LNCAP (cell line): Measurements from ENCODE around the gene SLC2A13.

ENCODE experiments used
- TF ChIP-seq, protein P1 (sequence below): fragments of 450-650 bp; IDR thresholded peaks from 2 replicates; pipeline ENCODE4 v1.5.1; 2017; ENCODE audit warnings: mild to moderate bottlenecking

SLC2A13 gene

GRCh38 chr12:39736406-39736805, 369.5 kb downstream of the SLC2A13 start:
- TF ChIP-seq, protein P1, sequence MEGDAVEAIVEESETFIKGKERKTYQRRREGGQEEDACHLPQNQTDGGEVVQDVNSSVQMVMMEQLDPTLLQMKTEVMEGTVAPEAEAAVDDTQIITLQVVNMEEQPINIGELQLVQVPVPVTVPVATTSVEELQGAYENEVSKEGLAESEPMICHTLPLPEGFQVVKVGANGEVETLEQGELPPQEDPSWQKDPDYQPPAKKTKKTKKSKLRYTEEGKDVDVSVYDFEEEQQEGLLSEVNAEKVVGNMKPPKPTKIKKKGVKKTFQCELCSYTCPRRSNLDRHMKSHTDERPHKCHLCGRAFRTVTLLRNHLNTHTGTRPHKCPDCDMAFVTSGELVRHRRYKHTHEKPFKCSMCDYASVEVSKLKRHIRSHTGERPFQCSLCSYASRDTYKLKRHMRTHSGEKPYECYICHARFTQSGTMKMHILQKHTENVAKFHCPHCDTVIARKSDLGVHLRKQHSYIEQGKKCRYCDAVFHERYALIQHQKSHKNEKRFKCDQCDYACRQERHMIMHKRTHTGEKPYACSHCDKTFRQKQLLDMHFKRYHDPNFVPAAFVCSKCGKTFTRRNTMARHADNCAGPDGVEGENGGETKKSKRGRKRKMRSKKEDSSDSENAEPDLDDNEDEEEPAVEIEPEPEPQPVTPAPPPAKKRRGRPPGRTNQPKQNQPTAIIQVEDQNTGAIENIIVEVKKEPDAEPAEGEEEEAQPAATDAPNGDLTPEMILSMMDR: no peak

DNA sequence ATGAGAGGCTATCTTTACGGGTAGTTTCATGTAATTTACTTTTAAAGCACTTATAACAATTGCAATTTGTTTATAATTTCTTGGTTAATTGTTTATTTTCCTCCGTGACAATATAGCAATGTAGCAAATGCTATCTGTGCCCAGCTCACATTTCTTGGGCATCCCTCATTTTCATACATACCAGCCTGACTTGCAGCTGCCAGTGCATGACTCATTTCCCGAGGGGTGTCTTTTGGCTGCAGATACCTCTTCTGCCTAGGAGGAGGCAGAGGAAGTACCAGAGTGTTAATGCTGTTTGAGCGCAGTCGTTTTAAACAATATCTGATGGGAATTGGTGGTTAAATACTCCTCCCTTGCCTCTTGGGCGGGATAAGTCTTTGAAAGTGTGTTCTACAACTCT, 382.1 kb downstream of the SLC2A13 start:
- TF ChIP-seq, protein P1: no peak

DNA sequence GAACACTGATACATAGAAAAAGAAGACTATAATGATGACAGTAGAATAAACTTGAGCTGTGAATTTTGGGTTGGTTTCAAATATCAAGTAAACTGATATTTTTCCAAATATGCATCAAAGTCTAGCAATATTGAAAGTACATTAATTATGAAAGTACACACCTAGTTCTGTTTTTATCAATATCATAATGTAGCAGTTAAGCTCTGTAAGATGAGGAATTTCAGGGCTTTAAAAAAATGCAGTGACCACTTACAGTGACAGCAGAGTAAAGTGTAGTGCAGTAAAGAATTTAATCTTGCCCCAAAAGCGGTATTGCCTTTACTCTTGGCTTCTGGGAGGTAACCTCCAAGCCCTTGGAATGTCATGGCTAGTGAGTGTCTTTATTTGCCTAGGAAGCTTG, 383.4 kb downstream of the SLC2A13 start:
- TF ChIP-seq, protein P1: no peak

GRCh38 chr12:39713552-39713951, 392.3 kb downstream of the SLC2A13 start:
- TF ChIP-seq, protein P1: no peak

- TF ChIP-seq, protein P1: no peak
Observed at GRCh38 chr12:39712334-39712733, 393.5 kb downstream of the SLC2A13 start.
